Ishikawa (cell line): ENCODE data around the gene FGFBP2.

ENCODE experiments used
- CEBPB ChIP-seq: IDR thresholded peaks from 2 replicates; pipeline ENCODE4 v1.6.1; 2012
- CREB1 ChIP-seq: IDR thresholded peaks from 2 replicates; pipeline ENCODE4 v1.6.1; 2012; ENCODE audit warnings: low read depth
- EP300 ChIP-seq: IDR thresholded peaks from 2 replicates; pipeline ENCODE4 v1.6.1; 2012; ENCODE audit warnings: borderline replicate concordance
- FOXM1 ChIP-seq: IDR thresholded peaks from 2 replicates; pipeline ENCODE4 v1.6.1; 2012; ENCODE audit warnings: low read depth, borderline replicate concordance
- MAX ChIP-seq: IDR thresholded peaks from 2 replicates; pipeline ENCODE4 v1.6.1; 2012
- RAD21 ChIP-seq: IDR thresholded peaks from 2 replicates; pipeline ENCODE4 v1.6.1; 2012; ENCODE audit warnings: low read depth
- REST ChIP-seq: IDR thresholded peaks from 2 replicates; pipeline ENCODE4 v1.6.1; 2012; ENCODE audit warnings: low read depth, mild to moderate bottlenecking
- YY1 ChIP-seq: IDR thresholded peaks from 2 replicates; pipeline ENCODE4 v1.6.1; 2012; ENCODE audit warnings: low read depth

GRCh38 chr4:15934259-15934658 lies 28.7 kb downstream of the FGFBP2 start:
- TF ChIP-seq YY1 (no peak), EP300 (no peak), REST (no peak), CREB1 (no peak), CEBPB (no peak), MAX (no peak), FOXM1 (no peak), RAD21 (no peak)
